PC-3 (cell line): Measurements from ENCODE around the gene CCDC60. TPM values are rescaled to one million over a fixed set of nuclear protein-coding genes. Genes with fewer than 3 reads are reported as not detected.

ENCODE experiments used
- ATAC-seq: fragments of 200-7000 bp; cut with Tn5 transposase; 2 replicates; pipeline ENCODE4 v1.9.1; 2020; ENCODE audit warnings: mild to moderate bottlenecking, moderate library complexity
- BruUV-seq: library from RNA; stranded (reverse); fragments of 400-500 nt; replicated peaks from 2 replicates; lab custom pipeline; 2021; lab: Mats Ljungman, UMichigan
- CTCF ChIA-PET: fragments of 300-600 bp; sonication (Branson Sonifier 250); formaldehyde crosslinking; loops from one replicate; lab custom pipeline; 2022; ENCODE audit warnings: antibody characterized with exemption; lab: Charles Lee
- POLR2A ChIA-PET: fragments of 300-600 bp; sonication (Branson Sonifier 250); formaldehyde crosslinking; loops from one replicate; lab custom pipeline; 2022; ENCODE audit warnings: antibody characterized with exemption; ENCODE audit not compliant: unreplicated experiment; lab: Charles Lee
- DNase-seq: peaks from one replicate; pipeline ENCODE4 v3.0.0-alpha.2; 2015
- H2AFZ ChIP-seq: fragments of 300-600 bp; sonication (generic); 2 replicates; pipeline ENCODE4 v1.6.0; 2016; ENCODE audit warnings: antibody characterized with exemption, low read length
- H3F3A ChIP-seq: fragments of 300-600 bp; sonication (generic); one replicate; pipeline ENCODE4 v1.6.0; 2017; ENCODE audit warnings: antibody characterized with exemption, low read length, control low read depth, mild to moderate bottlenecking; ENCODE audit not compliant: unreplicated experiment
- H3K27ac ChIP-seq: fragments of 300-600 bp; sonication (generic); 2 replicates; pipeline ENCODE4 v1.5.1; 2016; ENCODE audit warnings: mild to moderate bottlenecking, low read length
- H3K27me3 ChIP-seq: fragments of 300-600 bp; sonication (generic); 2 replicates; pipeline ENCODE4 v1.6.1; 2016; ENCODE audit warnings: low read length, mixed read lengths
- H3K36me3 ChIP-seq: fragments of 300-600 bp; sonication (generic); 2 replicates; pipeline ENCODE4 v1.6.1; 2016; ENCODE audit warnings: low read depth, mixed run types, low read length, mixed read lengths
- H3K4me1 ChIP-seq: fragments of 300-600 bp; sonication (generic); 2 replicates; pipeline ENCODE4 v1.5.1; 2016; ENCODE audit warnings: low read length; ENCODE audit not compliant: insufficient read depth
- H3K4me2 ChIP-seq: fragments of 300-600 bp; sonication (generic); 2 replicates; pipeline ENCODE4 v1.6.0; 2016; ENCODE audit warnings: low read length
- H3K4me3 ChIP-seq: fragments of 300-600 bp; sonication (generic); 2 replicates; pipeline ENCODE4 v1.5.1; 2016; ENCODE audit warnings: mild to moderate bottlenecking, low read length, mixed read lengths
- H3K79me2 ChIP-seq: fragments of 300-600 bp; sonication (generic); 2 replicates; pipeline ENCODE4 v1.6.1; 2017; ENCODE audit warnings: low read length, mixed read lengths
- H3K9ac ChIP-seq: fragments of 300-600 bp; sonication (generic); 2 replicates; pipeline ENCODE4 v1.6.0; 2016; ENCODE audit warnings: mild to moderate bottlenecking, low read length
- H3K9me2 ChIP-seq: fragments of 300-600 bp; sonication (generic); replicated peaks from 2 replicates; pipeline ENCODE4 v1.6.1; 2016; ENCODE audit warnings: mixed run types, low read length, mixed read lengths
- H3K9me3 ChIP-seq: fragments of 300-600 bp; sonication (generic); 2 replicates; pipeline ENCODE4 v1.6.1; 2016; ENCODE audit warnings: low read length, mixed read lengths
- H4K20me1 ChIP-seq: fragments of 300-600 bp; sonication (generic); 2 replicates; pipeline ENCODE4 v1.6.1; 2016; ENCODE audit warnings: low read length, mixed read lengths
- EZH2 ChIP-seq: fragments of 300-600 bp; sonication (generic); IDR thresholded peaks from one replicate; pipeline ENCODE4 v1.6.1; 2017; ENCODE audit warnings: antibody characterized with exemption, mild to moderate bottlenecking, low read length; ENCODE audit not compliant: unreplicated experiment
- EZH2phosphoT487 ChIP-seq: fragments of 300-600 bp; sonication (generic); IDR thresholded peaks from 2 replicates; pipeline ENCODE4 v1.6.1; 2018; ENCODE audit warnings: mild to moderate bottlenecking, antibody characterized with exemption, low read length, borderline replicate concordance
- intact Hi-C: fragments of 100-400 bp; cut with micrococcal nuclease; formaldehyde crosslinking; loops from 2 replicates; pipeline ENCODE4 v1.9.0; 2023
- total RNA-seq: library from RNA; depleted of rRNA; stranded (reverse); fragments of >200 nt; gene quantifications from 2 replicates; pipeline ENCODE4 v1.2.3, GENCODE V29; 2014
- TF ChIP-seq, protein P1 (sequence below): fragments of 300-600 bp; sonication (generic); conservative IDR thresholded peaks from 2 replicates; pipeline ENCODE4 v1.5.1; 2017; ENCODE audit warnings: antibody characterized with exemption, low read depth, mild to moderate bottlenecking, low read length

The CCDC60 gene
- total RNA-seq, 1 experiment from 2014 or later = not detected

DNA sequence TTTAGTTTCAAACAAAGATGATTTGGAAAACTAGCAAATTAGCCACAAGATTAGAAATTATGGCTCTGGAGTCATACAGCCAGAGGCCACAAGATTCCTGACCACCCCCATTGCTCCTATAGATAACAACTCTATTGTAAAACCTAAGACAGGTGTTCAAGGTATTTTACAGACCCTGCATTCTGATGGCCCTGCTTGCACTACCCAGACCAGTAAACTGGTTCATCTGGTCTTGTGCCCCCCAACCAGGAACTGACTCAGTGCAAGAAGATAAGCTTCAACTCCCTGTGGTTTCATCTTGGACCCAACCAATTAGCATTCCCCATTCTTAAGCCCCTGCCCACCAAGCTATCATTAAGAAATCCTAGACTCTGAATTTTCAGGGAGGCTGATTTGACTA is 125.0 kb downstream of the CCDC60 start:
- ChIA-PET POLR2A (no interaction called here), CTCF (no interaction called here)
- no peaks in the 10 kb centered on the region for H3K36me3 ChIP-seq
- H3F3A ChIP-seq = no peaks in the 10 kb centered on the region
- DNase-seq = no peak
- no peak overlapping the region for H2AFZ ChIP-seq
- no peaks in the 10 kb centered on the region for H3K4me1 ChIP-seq
- H3K27ac ChIP-seq = no peak overlapping the region
- ATAC-seq = no peak
- no peak overlapping the region for H3K4me2 ChIP-seq
- H3K9me3 ChIP-seq = no peaks in the 10 kb centered on the region; the same call in 1 of the 2 replicates
- intact Hi-C loops = no loop called here
- H4K20me1 ChIP-seq = no peaks in the 10 kb centered on the region
- TF ChIP-seq, protein P1, sequence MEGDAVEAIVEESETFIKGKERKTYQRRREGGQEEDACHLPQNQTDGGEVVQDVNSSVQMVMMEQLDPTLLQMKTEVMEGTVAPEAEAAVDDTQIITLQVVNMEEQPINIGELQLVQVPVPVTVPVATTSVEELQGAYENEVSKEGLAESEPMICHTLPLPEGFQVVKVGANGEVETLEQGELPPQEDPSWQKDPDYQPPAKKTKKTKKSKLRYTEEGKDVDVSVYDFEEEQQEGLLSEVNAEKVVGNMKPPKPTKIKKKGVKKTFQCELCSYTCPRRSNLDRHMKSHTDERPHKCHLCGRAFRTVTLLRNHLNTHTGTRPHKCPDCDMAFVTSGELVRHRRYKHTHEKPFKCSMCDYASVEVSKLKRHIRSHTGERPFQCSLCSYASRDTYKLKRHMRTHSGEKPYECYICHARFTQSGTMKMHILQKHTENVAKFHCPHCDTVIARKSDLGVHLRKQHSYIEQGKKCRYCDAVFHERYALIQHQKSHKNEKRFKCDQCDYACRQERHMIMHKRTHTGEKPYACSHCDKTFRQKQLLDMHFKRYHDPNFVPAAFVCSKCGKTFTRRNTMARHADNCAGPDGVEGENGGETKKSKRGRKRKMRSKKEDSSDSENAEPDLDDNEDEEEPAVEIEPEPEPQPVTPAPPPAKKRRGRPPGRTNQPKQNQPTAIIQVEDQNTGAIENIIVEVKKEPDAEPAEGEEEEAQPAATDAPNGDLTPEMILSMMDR = no peak
- TF ChIP-seq EZH2phosphoT487 = no peak
- no peak for TF ChIP-seq EZH2
- no peak overlapping the region for H3K4me3 ChIP-seq
- H3K79me2 ChIP-seq = no peaks in the 10 kb centered on the region
- H3K27me3 ChIP-seq = peaks cover 13% of the 10 kb centered on the region
- no peaks in the 10 kb centered on the region for H3K9me2 ChIP-seq
- H3K9ac ChIP-seq = no peak overlapping the region
- BruUV-seq = no TSS peak

DNA sequence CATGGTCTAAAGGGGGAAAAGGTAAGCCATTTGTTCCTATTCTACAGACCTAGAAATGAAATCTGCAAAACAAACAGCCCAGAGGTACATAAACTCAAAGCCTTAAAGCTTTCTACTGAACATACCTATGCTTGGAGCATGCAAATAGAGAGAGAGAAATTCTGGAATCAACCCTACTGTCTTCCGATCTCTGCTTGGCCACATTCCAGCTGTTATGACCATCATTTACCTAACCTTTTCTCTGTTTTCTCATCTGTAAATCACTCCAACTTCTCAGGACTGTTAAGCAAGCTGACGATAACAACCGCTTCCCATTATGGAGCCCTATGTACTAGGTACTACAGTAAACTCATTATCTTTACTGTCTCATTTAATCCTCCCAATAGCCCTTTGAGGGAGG is 126.3 kb downstream of the CCDC60 start:
- ChIA-PET POLR2A (no interaction called here), CTCF (no interaction called here)
- no peak for ATAC-seq

DNA sequence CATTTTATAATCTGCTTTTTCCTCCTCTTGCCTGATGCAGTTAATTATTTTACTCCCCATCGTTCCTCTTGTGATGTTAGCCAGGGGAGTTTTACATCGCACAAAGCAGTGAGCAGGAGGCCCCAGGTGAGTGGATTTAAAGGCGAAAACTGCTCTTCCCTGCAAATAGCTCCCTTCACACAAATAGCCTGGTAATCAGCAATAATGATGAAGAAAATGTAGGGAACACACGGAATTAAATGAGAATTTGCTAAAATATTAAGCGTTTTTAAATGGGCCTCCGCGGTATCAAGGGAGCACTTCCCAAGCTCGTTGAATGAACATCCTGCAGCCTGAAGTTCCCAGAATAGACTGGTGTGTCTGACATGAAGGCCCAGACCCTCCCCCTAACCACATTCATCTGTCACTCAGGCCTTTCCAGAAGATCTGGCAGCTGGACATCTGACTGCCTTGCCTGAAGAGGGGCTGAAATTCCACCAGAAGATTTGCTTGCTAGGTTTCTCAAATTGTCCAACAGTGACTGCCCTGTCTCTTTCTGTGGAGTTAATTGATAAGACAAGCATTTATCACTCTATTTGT is 127.2 kb downstream of the CCDC60 start:
- intact Hi-C loops = no loop called here
- H3K79me2 ChIP-seq = no peaks in the 10 kb centered on the region
- no peak overlapping the region for H3K27ac ChIP-seq
- CTCF ChIA-PET = no interaction called here
- no peak for ATAC-seq
- POLR2A ChIA-PET = no interaction called here
- no peaks in the 10 kb centered on the region; the same call in 1 of the 2 replicates for H3K9me3 ChIP-seq
- no peaks in the 10 kb centered on the region for H4K20me1 ChIP-seq
- H3K9me2 ChIP-seq = no peaks in the 10 kb centered on the region
- TF ChIP-seq, protein P1 = no peak
- TF ChIP-seq EZH2 (no peak), EZH2phosphoT487 (no peak)
- no TSS peak for BruUV-seq
- H3K4me3 ChIP-seq = no peak overlapping the region
- no peak overlapping the region for H3K9ac ChIP-seq
- H3K36me3 ChIP-seq = no peaks in the 10 kb centered on the region
- DNase-seq = no peak
- H3K4me2 ChIP-seq = no peak overlapping the region
- no peaks in the 10 kb centered on the region for H3F3A ChIP-seq
- H3K4me1 ChIP-seq = no peaks in the 10 kb centered on the region
- H3K27me3 ChIP-seq = peaks cover 21% of the 10 kb centered on the region
- H2AFZ ChIP-seq = no peak overlapping the region

More for the DNA sequence above, 126.3 kb downstream of the CCDC60 start:
- no peak overlapping the region for H2AFZ ChIP-seq
- H3K4me3 ChIP-seq = no peak overlapping the region
- no peaks in the 10 kb centered on the region; the same call in 1 of the 2 replicates for H3K9me3 ChIP-seq
- no peaks in the 10 kb centered on the region for H3K9me2 ChIP-seq
- no peaks in the 10 kb centered on the region for H3K79me2 ChIP-seq
- H3K9ac ChIP-seq = no peak overlapping the region
- no peak overlapping the region for H3K4me2 ChIP-seq
- no peaks in the 10 kb centered on the region for H4K20me1 ChIP-seq
- no peaks in the 10 kb centered on the region for H3F3A ChIP-seq
- intact Hi-C loops = no loop called here
- TF ChIP-seq EZH2 = no peak
- TF ChIP-seq, protein P1 = no peak
- no peak for TF ChIP-seq EZH2phosphoT487
- no peak for DNase-seq
- H3K27ac ChIP-seq = no peak overlapping the region
- H3K4me1 ChIP-seq = no peaks in the 10 kb centered on the region
- BruUV-seq = no TSS peak
- no peaks in the 10 kb centered on the region for H3K36me3 ChIP-seq
- peaks cover 16% of the 10 kb centered on the region for H3K27me3 ChIP-seq
